Astrocyte of the hippocampus (primary cell): ENCODE results near the gene POPDC2.
A peak's percentile ranks its signal among the peaks of the same experiment; 100 is the strongest.
"Not testable (repeated sequence)": the region's sequence is repeated elsewhere in the genome, so short reads cannot be mapped to it uniquely, and the experiment has no call there.

Experiments
- DNase-seq: peaks from one replicate; pipeline ENCODE4 v3.0.0; 2011; ENCODE audit warnings: low read depth, low spot score

Gene POPDC2

DNA sequence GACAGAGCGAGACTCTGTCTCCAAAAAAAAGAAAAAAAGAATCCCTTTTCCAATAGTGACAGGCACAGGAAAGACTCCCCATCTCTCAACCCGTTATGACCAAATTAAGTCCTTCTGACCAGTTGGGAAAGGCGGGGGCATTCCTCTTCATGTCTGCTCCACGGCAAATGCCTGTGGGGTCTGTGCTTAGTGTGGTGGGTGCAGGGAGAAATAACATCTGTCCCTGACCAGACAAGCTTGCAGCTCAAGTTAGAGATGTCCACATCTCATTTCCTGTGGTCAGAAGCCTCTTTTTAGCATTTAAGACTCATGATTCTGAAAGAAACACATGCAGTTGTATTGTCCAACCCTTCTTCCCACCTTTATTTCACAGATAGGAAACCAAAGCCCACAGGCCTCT lies 46.5 kb downstream of the POPDC2 start:
- no peak for DNase-seq

DNA sequence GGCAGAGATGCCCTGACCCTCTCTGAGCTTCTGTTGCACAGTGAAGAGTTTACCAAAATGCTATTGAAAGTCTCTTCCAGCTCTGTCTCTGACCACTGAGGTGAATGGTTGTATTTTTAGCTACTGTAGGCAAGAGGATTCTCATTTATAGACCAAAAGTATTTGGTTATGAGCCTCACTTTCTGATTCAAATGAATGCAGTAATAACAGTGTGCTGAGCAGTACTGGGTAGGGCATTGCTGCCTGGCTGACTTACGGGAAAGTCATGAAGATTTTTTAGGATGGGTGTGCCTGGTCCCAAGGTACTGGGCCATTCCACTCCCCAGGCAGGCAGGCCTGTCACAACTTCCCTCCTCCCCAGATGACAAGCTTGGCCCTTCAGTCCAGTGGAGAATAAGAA lies 47.2 kb downstream of the POPDC2 start:
- DNase-seq, result no peak

DNA sequence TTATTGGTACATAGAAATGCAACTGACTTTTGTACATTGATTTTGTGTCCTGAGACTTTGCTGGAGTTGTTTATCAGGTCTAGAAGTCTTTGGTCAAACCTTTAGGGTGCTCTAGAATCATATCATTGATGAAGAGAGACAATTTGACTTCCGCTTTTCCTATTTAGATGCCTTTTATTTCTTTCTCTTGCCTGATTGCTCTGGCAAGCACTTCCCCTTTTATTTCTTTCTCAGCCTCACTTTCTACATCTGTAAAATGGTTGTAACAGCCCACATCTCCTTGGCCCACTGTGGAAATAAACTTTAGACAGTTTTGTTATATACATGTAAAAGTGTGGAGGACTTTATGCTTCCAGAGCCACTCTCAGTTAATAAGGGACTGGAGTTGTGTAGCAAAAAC lies 48.7 kb downstream of the POPDC2 start:
- no peak for DNase-seq

DNA sequence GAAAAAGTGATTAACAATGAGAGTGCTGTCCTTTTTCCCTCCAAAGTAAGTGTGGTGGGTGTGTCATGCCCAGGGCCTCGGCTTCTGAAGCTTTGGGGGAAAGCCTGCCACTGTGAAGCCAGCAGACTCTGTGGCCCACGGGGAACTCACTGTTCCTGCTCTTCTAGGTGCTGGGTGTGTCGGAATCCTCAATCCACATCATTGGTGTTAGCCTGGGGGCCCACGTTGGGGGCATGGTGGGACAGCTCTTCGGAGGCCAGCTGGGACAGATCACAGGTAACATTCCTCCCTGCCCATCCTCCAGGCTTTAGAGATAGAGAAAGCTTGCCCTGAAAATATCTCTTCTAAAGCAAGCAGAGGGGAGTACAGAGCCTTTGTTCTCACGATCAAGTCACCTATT lies 51.1 kb downstream of the POPDC2 start:
- no peak for DNase-seq

DNA sequence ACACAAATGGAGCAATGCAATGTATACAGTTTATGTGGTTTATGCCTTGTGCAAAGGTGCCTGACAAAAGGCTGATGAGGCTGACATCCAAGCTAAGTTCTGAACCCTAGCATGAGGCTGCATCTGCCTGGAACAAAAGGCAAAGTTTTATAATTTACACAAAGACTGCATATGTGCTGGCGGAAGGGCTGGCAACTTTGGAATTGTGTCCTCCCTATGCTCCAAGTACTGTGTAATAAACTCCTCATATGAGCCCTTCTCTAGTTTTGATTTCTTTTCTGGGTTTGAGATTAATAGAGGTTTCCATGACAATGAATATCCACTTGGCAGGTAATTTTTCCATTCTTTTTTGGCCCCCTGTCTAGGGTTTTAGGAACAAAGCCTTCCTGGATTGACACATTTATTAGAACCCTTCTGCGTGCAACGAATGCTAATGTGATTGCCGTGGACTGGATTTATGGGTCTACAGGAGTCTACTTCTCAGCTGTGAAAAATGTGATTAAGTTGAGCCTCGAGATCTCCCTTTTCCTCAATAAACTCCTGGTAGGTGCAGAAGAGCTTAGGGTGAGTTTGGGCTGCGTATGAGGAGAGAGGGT lies 51.9 kb downstream of the POPDC2 start:
- peak; percentile 50 for DNase-seq

DNA sequence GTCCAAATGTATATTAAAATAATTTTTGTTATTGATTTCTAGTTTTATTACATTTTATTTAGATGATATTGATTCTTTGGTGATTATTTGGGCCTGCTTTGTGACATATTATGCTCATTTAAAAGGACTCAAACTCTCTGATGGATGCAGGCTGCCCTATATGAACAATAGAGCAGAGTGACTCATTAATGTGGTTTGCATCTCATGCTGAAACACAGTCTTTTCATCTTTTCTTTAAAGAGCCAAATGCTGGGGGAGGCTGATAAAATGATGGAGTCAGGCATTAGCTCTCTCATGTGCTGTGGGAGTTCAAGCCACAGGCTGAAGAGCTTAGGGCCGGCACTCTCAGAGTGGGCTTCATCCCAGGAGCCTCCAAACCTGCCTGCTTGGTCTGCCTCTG lies 55.5 kb downstream of the POPDC2 start:
- peak; percentile 80 for DNase-seq

DNA sequence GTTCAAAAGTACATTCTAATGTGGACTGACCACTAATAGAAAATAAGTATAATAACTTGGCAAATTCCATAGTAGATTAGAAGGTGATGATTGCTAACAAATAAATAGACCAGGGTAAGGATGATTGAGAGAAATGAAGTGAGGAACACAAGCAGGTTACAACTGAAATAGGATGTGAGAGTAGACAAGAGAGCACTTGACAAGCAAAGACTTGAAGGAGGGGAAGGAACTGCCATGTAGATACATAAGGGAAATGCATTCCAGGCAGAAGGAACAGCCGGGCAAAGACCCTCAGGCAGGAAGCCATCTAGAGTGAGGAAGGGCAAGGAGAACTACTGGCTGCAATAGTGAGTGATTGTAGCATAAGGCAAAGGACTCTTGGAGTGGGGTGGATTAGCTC lies 57.7 kb downstream of the POPDC2 start:
- DNase-seq, result no peak

DNA sequence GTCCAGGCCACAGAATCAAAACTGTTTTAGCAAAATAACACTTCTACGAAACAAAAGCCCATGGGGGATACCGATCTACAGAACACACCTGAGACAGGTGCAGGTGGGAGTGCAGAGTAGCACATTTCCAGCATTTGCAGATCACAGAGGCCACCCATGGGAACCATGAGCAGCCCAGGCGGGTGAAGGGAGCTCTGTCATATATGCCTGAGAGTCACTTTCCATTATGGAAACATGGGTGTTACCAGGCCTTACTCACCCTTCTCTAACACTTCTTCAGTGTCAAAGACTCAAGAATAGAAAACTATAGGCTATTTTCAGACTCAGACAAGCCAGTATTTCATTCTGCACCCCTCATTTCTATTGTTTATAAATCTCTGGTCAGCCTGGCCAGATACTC lies 59.2 kb downstream of the POPDC2 start:
- DNase-seq, result no peak

DNA sequence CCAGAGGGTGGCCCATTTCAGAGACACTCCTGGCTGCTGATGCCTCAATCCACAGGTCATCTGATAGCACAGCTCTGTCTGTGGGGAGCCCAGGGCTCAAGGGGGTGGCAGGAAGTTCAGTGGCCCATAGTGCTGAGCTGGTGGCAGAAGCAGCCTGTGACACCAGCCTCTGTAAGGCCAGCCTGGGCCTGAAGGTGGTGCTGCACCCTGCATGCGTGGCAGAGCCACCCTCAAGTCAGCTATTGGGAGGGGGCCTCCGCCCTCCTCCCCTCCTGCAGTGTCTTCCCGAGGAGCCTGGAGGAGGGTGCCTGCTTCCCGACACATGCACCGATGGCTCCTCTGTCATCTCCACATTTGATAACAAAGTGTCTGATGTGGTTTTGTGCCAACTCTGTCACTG lies 59.7 kb downstream of the POPDC2 start:
- no peak for DNase-seq

DNA sequence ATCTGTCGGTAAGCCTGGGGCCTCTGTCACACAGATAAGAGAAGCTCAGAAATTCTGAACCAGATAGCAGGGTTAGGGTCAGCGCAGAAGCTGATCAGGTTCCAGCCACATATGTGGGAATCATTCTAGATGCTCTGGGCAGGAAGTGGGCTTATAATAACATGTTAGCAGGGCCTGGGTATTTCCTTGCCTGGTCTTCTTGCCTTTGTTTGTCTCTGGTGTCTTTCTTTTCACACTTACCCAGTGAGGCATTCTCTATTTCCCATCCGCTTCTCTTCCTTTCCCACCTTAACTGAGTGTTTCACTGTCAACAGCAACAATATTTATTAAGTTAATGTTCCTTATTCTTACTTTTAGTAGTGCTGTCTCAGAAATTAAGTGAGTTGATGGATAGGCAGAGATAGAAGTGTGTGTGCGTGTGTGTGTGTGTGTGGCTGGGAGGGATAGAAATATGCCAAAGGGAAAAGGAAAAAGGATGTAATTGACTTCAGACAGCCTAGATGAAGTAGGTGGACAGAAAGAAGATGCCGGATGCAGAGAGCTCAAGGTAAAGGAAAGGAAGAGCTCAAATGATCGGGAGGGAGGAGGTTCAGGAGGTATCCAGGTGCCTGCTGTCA lies 60.7 kb downstream of the POPDC2 start:
- no peak for DNase-seq

DNA sequence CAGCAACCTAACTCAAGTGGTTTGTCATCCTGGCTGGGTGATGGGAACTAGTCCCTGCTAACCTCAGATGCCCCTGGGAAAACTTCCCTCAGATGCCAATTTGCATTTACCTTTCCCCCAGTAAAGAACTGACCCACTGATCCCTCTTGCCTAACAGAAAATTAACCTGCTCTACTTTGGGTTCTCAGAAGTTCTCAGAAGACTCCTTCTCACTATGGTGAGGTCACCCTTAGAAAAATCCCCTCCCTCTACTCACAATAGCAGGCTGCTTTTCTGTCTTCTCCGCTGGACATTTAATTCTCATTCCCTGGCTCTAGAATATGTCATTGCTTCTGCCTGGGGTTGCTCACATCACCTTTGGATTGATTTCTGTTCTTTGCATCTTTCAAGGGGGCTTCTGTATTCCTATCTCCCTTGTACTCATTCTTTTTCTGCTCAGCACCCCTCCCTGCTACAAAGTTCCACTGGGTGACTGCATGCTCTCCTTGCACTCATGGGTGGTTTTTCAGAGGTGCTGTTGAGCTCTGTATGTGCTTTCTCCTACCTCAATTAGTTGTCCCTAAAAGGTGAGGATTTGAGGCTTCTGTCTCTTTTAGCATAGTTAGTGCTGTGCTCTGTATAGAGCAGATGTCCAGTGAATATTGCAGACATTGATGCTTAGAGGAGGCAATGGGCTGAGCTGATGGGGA lies 61.8 kb downstream of the POPDC2 start:
- DNase-seq, result no peak

DNA sequence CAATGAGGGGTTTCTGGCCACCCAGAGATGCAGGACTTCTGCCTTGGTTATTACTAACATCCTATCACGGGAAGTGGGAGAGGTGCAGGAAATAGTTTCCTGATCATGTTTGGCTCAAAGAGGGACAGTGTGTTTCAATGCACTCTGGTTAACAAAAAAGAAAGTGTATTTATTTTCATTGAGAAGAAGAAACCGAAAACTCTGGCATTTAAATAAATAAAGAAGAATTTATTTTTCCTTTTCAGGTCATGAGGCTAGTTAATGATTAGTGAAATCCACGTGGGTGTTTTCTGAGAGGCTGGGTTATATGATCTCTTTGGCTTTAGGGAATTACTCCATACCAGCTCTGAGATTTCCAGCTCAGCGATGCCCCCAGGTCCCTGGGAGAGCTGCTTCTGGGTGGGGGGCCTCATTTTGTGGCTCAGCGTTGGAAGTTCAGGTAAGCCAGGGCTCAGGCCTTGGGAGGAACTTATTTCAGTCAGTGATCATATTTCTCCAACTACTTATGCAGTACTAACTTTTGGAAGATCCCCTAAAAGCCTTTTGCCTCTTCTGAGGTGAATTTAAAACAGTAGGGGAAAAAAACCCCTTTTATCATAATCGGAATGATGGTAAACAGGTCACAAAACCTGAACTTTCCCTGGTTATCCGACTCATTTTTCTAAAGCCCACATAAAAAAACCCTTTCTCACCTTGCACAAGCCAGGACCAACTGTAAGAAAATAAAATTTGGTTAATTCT lies 62.7 kb downstream of the POPDC2 start, which contains the start of gene PLA1A:
TSS of gene PLA1A (plus strand) at position 338 of the 741 bp plus-strand sequence. CDS start at position 367, 29 bp downstream.
- DNase-seq, result no peak

DNA sequence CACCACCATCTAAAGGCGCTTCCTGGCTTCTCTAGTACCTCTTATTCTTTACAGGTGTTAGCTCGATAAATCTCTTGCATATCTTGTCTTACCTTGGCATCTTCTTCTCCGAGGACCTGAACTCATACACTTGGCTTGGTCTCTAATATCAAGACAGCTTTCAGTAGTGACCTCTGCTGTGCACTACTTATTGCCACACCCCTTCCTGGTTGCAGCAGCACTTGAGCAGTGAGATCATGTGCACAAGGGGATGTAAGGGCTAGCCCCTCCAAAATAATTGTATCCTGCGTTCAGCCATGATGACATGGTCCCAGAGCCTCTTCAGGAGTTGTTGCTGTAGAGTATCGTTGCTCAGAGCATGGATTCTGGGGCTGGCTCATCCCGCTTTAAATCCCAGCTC lies 64.0 kb downstream of the POPDC2 start:
- DNase-seq, result no peak

DNA sequence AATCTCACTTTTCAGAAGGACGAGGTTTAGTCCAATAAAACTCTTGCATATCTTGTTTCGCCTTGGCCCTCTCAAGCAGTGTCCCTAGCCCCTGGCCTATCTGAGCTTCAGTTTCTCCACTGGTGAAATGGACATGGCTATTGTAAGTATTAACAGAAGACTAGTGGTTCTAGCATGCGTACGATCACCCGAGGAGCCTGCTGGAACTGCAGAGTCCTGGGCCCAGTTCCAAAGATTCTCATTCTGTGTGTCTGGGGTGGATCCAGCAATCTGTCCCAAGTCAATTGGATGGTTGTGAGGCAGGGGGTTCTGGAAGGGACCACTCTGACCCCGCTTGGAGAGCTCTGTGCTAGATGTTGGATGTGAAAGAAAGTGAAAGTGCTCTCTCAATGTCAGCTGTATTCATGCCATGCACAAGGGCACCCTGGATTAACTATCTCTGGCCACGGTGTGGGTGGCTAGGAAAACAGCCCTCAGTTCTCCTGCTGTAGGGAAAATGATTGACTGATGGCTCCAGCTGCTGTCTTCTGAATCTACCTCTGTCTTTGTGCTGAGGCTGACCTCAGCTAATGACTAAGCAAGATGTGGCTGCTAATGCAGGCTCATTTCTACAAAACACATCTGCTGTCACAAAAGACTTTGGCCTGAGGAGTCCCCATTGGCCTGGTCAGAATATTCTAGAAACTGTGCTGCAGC lies 64.6 kb downstream of the POPDC2 start:
- peak; percentile 35 for DNase-seq

DNA sequence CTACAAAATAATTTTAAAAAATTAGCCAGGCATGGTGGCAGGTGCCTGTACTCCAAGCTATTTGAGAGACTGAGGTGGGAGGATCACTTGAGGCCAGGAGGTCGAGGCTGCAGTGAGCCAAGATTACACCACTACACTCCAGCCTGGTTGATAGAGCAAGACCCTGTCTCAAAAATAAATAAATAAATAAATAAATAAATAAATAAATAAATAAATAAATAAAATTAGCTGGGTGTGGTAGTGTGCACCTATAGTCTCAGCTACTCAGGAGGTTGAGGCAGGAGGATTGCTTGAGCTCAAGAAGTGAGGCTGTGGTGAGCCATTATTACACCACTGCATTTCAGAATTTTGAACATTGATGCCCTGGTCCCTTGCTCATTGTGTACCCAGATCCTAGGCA lies 65.5 kb downstream of the POPDC2 start:
- not testable (repeated sequence) for DNase-seq

DNA sequence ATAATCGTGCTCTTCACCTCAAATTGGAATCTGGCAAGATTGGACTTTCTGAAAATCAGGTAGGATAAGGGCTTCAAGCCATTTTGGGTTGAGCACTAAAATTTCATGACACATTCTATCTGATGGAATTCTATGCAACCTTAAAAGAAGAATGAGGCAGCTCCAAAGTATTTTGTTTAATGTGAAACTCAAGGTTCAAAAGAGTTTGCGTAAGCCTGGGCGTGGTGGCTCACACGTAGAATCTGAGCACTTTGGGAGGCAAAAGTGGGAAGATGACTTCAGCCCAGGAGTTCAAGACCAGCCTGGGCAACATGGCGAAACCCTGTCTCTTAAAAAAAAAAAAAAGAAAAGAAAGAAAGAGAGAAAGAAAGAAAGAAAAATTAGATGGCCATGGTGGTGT lies 66.3 kb downstream of the POPDC2 start:
- DNase-seq, result no peak

DNA sequence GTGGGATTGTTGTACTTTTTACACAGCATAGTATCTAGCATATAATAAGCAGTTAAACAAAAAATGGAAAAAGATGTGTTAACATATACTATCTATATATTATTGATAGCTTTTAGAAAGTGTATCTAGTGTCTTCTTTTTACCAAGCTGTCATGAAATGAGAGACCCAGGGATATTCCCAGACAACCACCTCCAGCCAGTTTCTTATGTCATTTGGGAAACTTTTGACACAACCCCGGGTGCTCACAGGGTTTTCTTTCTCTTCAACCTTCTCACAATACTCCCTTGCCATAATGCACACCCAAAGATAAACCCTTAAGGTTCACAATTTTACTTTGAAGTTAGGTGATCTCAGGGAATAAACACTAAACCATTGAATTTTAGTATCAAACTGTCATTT lies 67.5 kb downstream of the POPDC2 start:
- DNase-seq, result no peak
